BLaER1 treated with 17β-estradiol and CSF1 and Interleukin-3, amounts not matched to agents 10 nM and 100 nM (cell line): Measurements from ENCODE around the gene NRIP1.
"Not testable (repeated sequence)": the region's sequence is repeated elsewhere in the genome, so short reads cannot be mapped to it uniquely, and the experiment has no call there.

Experiments
- H3K27ac ChIP-seq, 11 experiments: shearing (Covaris generic); formaldehyde crosslinking; 2 replicates each; pipeline ENCODE4 v1.8.1; 2022
- H3K27me3 ChIP-seq, 11 experiments: shearing (Covaris generic); formaldehyde crosslinking; 2 replicates each; pipeline ENCODE4 v1.8.1; 2022
- H3K36me3 ChIP-seq, 11 experiments: shearing (Covaris generic); formaldehyde crosslinking; 2 replicates each; pipeline ENCODE4 v1.8.1; 2022
- H3K4me1 ChIP-seq, 10 experiments: shearing (Covaris generic); formaldehyde crosslinking; 2 replicates each; pipeline ENCODE4 v1.8.1; 2022
- H3K4me2 ChIP-seq, 11 experiments: shearing (Covaris generic); formaldehyde crosslinking; 2 replicates each; pipeline ENCODE4 v1.8.1; 2022
- H3K4me3 ChIP-seq, 10 experiments: shearing (Covaris generic); formaldehyde crosslinking; 2 replicates each; pipeline ENCODE4 v1.8.1; 2022
- H3K9ac ChIP-seq, 11 experiments: shearing (Covaris generic); formaldehyde crosslinking; 2 replicates each; pipeline ENCODE4 v1.8.1; 2022
- H3K9me3 ChIP-seq, 11 experiments: shearing (Covaris generic); formaldehyde crosslinking; replicated peaks in 1 of 11; 2 replicates each; pipeline ENCODE4 v1.8.1; 2022
- H4K20me1 ChIP-seq, 11 experiments: shearing (Covaris generic); formaldehyde crosslinking; 2 replicates each; pipeline ENCODE4 v1.8.1; 2022
- Cebpa-rat ChIP-seq, 11 experiments: shearing (Covaris generic); IDR thresholded peaks; 2 replicates each; pipeline ENCODE4 v1.8.1; 2022

NRIP1 gene

GRCh38 chr21:14947613-14948160, 117.1 kb downstream of the NRIP1 start:
- Histone ChIP-seq H3K4me1 (no peaks in the 10 kb centered on the region), H3K27ac (no peak overlapping the region), H3K4me2 (no peak overlapping the region), H3K27me3 (no peaks in the 10 kb centered on the region), H3K9me3 (peaks cover 0 to 9% (median 4%) of the 10 kb centered on the region in 11 experiments; a peak in 9 of 22 replicates), H3K4me3 (no peak overlapping the region), H3K9ac (no peak overlapping the region), H4K20me1 (no peaks in the 10 kb centered on the region), H3K36me3 (no peaks in the 10 kb centered on the region; a peak in 1 of 22 replicates)
- no peak for TF ChIP-seq Cebpa-rat (IDR thresholded peaks at IDR 0.05)

- no peak overlapping the region for H3K27ac ChIP-seq
- H3K4me1 ChIP-seq = no peaks in the 10 kb centered on the region
- peaks cover 3 to 16% (median 14%) of the 10 kb centered on the region in 11 experiments; a peak in 21 of 22 replicates for H3K9me3 ChIP-seq
- H4K20me1 ChIP-seq = no peaks in the 10 kb centered on the region
- no peak overlapping the region for H3K4me3 ChIP-seq
- TF ChIP-seq Cebpa-rat (IDR thresholded peaks at IDR 0.05) = no peak
- H3K27me3 ChIP-seq = no peaks in the 10 kb centered on the region
- no peaks in the 10 kb centered on the region; a peak in 1 of 22 replicates for H3K36me3 ChIP-seq
- H3K9ac ChIP-seq = no peak overlapping the region
- no peak overlapping the region for H3K4me2 ChIP-seq
These were observed 119.6 kb downstream of the NRIP1 start for GRCh38 chr21:14945176-14945575.

GRCh38 chr21:14943616-14944015, 121.2 kb downstream of the NRIP1 start:
- H4K20me1 ChIP-seq = no peaks in the 10 kb centered on the region
- no peaks in the 10 kb centered on the region; a peak in 1 of 22 replicates for H3K36me3 ChIP-seq
- no peak for TF ChIP-seq Cebpa-rat (IDR thresholded peaks at IDR 0.05)
- no peak overlapping the region for H3K4me3 ChIP-seq
- H3K4me2 ChIP-seq = no peak overlapping the region
- H3K9me3 ChIP-seq = peaks cover 18 to 27% (median 24%) of the 10 kb centered on the region in 11 experiments
- H3K27ac ChIP-seq = no peak overlapping the region
- H3K9ac ChIP-seq = no peak overlapping the region
- H3K27me3 ChIP-seq = no peaks in the 10 kb centered on the region
- no peaks in the 10 kb centered on the region for H3K4me1 ChIP-seq

- Histone ChIP-seq H3K27ac (no peak overlapping the region), H3K4me3 (no peak overlapping the region), H3K27me3 (no peaks in the 10 kb centered on the region), H3K9me3 (peaks cover 21 to 28% (median 24%) of the 10 kb centered on the region in 11 experiments), H4K20me1 (no peaks in the 10 kb centered on the region), H3K36me3 (no peaks in the 10 kb centered on the region; a peak in 1 of 22 replicates), H3K4me2 (no peak overlapping the region), H3K4me1 (no peaks in the 10 kb centered on the region), H3K9ac (no peak overlapping the region)
- TF ChIP-seq Cebpa-rat (IDR thresholded peaks at IDR 0.05) = no peak
These were observed 121.9 kb downstream of the NRIP1 start for GRCh38 chr21:14942801-14943490.

GRCh38 chr21:14927324-14927723, 137.5 kb downstream of the NRIP1 start:
- H3K36me3 ChIP-seq, H4K20me1 ChIP-seq, H3K4me1 ChIP-seq, H3K27ac ChIP-seq, H3K4me3 ChIP-seq, H3K9ac ChIP-seq, H3K27me3 ChIP-seq, H3K4me2 ChIP-seq: not testable (repeated sequence)
- H3K9me3 ChIP-seq = peaks cover 0 to 11% (median 0%) of the 10 kb centered on the region in 11 experiments; a peak in 7 of 22 replicates

GRCh38 chr21:14926186-14926585, 138.6 kb downstream of the NRIP1 start:
- no peaks in the 10 kb centered on the region for H3K4me1 ChIP-seq
- H3K9ac ChIP-seq = no peak overlapping the region
- no peak overlapping the region for H3K4me2 ChIP-seq
- H3K27ac ChIP-seq = no peak overlapping the region
- TF ChIP-seq Cebpa-rat (IDR thresholded peaks at IDR 0.05) = no peak
- no peaks in the 10 kb centered on the region; a peak in 1 of 22 replicates for H3K36me3 ChIP-seq
- no peak overlapping the region for H3K4me3 ChIP-seq
- peaks cover 0 to 11% (median 0%) of the 10 kb centered on the region in 11 experiments; a peak in 7 of 22 replicates for H3K9me3 ChIP-seq
- H4K20me1 ChIP-seq = no peaks in the 10 kb centered on the region
- H3K27me3 ChIP-seq = no peaks in the 10 kb centered on the region

GRCh38 chr21:14923468-14923867, 141.3 kb downstream of the NRIP1 start:
- no peak overlapping the region for H3K4me2 ChIP-seq
- no peaks in the 10 kb centered on the region for H3K4me1 ChIP-seq
- H3K9me3 ChIP-seq = peaks cover 0 to 11% (median 0%) of the 10 kb centered on the region in 11 experiments; a peak in 7 of 22 replicates
- H3K4me3 ChIP-seq = no peak overlapping the region
- no peaks in the 10 kb centered on the region for H4K20me1 ChIP-seq
- no peak overlapping the region for H3K27ac ChIP-seq
- no peak overlapping the region for H3K9ac ChIP-seq
- H3K36me3 ChIP-seq = no peaks in the 10 kb centered on the region; a peak in 1 of 22 replicates
- TF ChIP-seq Cebpa-rat (IDR thresholded peaks at IDR 0.05) = no peak
- H3K27me3 ChIP-seq = no peaks in the 10 kb centered on the region

GRCh38 chr21:14922980-14923379, 141.8 kb downstream of the NRIP1 start:
- H3K36me3 ChIP-seq = no peaks in the 10 kb centered on the region; a peak in 1 of 22 replicates
- TF ChIP-seq Cebpa-rat (IDR thresholded peaks at IDR 0.05) = no peak
- H3K9me3 ChIP-seq = peaks cover 0 to 11% (median 0%) of the 10 kb centered on the region in 11 experiments; a peak in 7 of 22 replicates
- no peak overlapping the region for H3K9ac ChIP-seq
- no peak overlapping the region for H3K4me2 ChIP-seq
- no peaks in the 10 kb centered on the region for H3K4me1 ChIP-seq
- no peaks in the 10 kb centered on the region for H4K20me1 ChIP-seq
- no peaks in the 10 kb centered on the region for H3K27me3 ChIP-seq
- H3K4me3 ChIP-seq = no peak overlapping the region
- no peak overlapping the region for H3K27ac ChIP-seq

GRCh38 chr21:14918527-14918926, 146.3 kb downstream of the NRIP1 start:
- no peak overlapping the region for H3K4me3 ChIP-seq
- no peaks in the 10 kb centered on the region for H3K9me3 ChIP-seq
- no peak overlapping the region for H3K9ac ChIP-seq
- H3K27ac ChIP-seq = no peak overlapping the region
- no peaks in the 10 kb centered on the region for H4K20me1 ChIP-seq
- H3K27me3 ChIP-seq = no peaks in the 10 kb centered on the region
- H3K4me2 ChIP-seq = no peak overlapping the region
- H3K4me1 ChIP-seq = no peaks in the 10 kb centered on the region
- TF ChIP-seq Cebpa-rat (IDR thresholded peaks at IDR 0.05) = no peak
- no peaks in the 10 kb centered on the region for H3K36me3 ChIP-seq

GRCh38 chr21:14917762-14918161, 147.0 kb downstream of the NRIP1 start:
- Histone ChIP-seq H3K4me2 (no peak overlapping the region), H3K4me1 (no peaks in the 10 kb centered on the region), H3K9me3 (no peaks in the 10 kb centered on the region), H4K20me1 (no peaks in the 10 kb centered on the region), H3K9ac (no peak overlapping the region), H3K27ac (no peak overlapping the region), H3K36me3 (no peaks in the 10 kb centered on the region), H3K4me3 (no peak overlapping the region), H3K27me3 (no peaks in the 10 kb centered on the region)
- TF ChIP-seq Cebpa-rat (IDR thresholded peaks at IDR 0.05) = no peak
